Fibroblast of lung (primary cell): ENCODE measurements around the gene FIBP. TPM values are rescaled to one million over a fixed set of nuclear protein-coding genes. Genes with fewer than 3 reads are reported as not detected.

Experiments
- DNase-seq, 2 donors: peaks; one replicate each; pipeline versions ENCODE4 v3.0.0 to v3.0.0-alpha.2; 2010; ENCODE audit warnings: low read depth in 2 of 2
- H2AFZ ChIP-seq: 2 replicates; pipeline ENCODE4 v1.5.1; 2012; ENCODE audit warnings: low read length, control low read depth, inconsistent platforms
- H3K27ac ChIP-seq: 2 replicates; pipeline ENCODE4 v1.5.1; 2011; ENCODE audit warnings: low read length, control low read depth; ENCODE audit not compliant: insufficient read depth
- H3K27me3 ChIP-seq: 2 replicates; pipeline ENCODE4 v1.5.1; 2011; ENCODE audit warnings: mild to moderate bottlenecking, low read length; ENCODE audit not compliant: control insufficient read depth, insufficient read depth
- H3K36me3 ChIP-seq: 2 replicates; pipeline ENCODE4 v1.5.1; 2011; ENCODE audit warnings: low read length; ENCODE audit not compliant: control insufficient read depth, insufficient read depth
- H3K4me1 ChIP-seq: 2 replicates; pipeline ENCODE4 v1.5.1; 2011; ENCODE audit warnings: low read length; ENCODE audit not compliant: control insufficient read depth, insufficient read depth; ENCODE audit errors: extremely low read depth
- H3K4me2 ChIP-seq: 2 replicates; pipeline ENCODE4 v1.5.1; 2011; ENCODE audit warnings: low read length, control low read depth; ENCODE audit not compliant: insufficient read depth; ENCODE audit errors: extremely low read depth
- H3K4me3 ChIP-seq, 4 experiments: fragments of 200-600 bp in 1 of 4; sonication (generic) in 1 of 4; replicated peaks in 1 of 4; 2 replicates each; pipeline ENCODE4 v1.5.1; 2011 to 2016; ENCODE audit warnings: low read length in 4 of 4, low read depth in 3 of 4, mild to moderate bottlenecking in 3 of 4, control low read depth in 2 of 4, inconsistent platforms in 1 of 4, mixed read lengths in 1 of 4; ENCODE audit not compliant: insufficient read depth in 1 of 4; ENCODE audit errors: control extremely low read depth in 1 of 4
- H3K79me2 ChIP-seq: 2 replicates; pipeline ENCODE4 v1.5.1; 2012; ENCODE audit warnings: mild to moderate bottlenecking, low read length, inconsistent platforms; ENCODE audit not compliant: control insufficient read depth, insufficient read depth
- H3K9ac ChIP-seq: 2 replicates; pipeline ENCODE4 v1.5.1; 2011; ENCODE audit warnings: mild to moderate bottlenecking, low read length, control low read depth; ENCODE audit not compliant: insufficient read depth
- H3K9me3 ChIP-seq: 2 replicates; pipeline ENCODE4 v1.5.1; 2012; ENCODE audit warnings: low read depth, low read length; ENCODE audit not compliant: control insufficient read depth, insufficient read depth
- H4K20me1 ChIP-seq: 2 replicates; pipeline ENCODE4 v1.5.1; 2011; ENCODE audit warnings: low read length; ENCODE audit not compliant: control insufficient read depth, insufficient read depth; ENCODE audit errors: extremely low read depth
- CTCF ChIP-seq, 2 donors: IDR thresholded peaks in 1 of 2; conservative IDR thresholded peaks in 1 of 2; 1 replicate in 1 of 2; 2 replicates in 1 of 2; pipeline ENCODE4 v1.5.1; 2011 to 2012; ENCODE audit warnings: low read length in 2 of 2, control low read depth in 1 of 2, inconsistent platforms in 1 of 2, low read depth in 1 of 2, mild to moderate bottlenecking in 1 of 2
- EZH2 ChIP-seq: IDR thresholded peaks from 2 replicates; pipeline ENCODE4 v1.5.1; 2012; ENCODE audit warnings: low read length, control low read depth, mild to moderate bottlenecking; ENCODE audit errors: missing control alignments
- polyA plus RNA-seq, 2 donors: library from polyadenylated mRNA; depleted of rRNA in 1 of 2; stranded (reverse) in 1 of 2; unstranded in 1 of 2; fragments of >200 nt; gene quantifications; 2 replicates each; pipeline ENCODE4 v1.2.1, GENCODE V29; 2011 to 2012; ENCODE audit warnings: missing spikeins in 1 of 2
- total RNA-seq: library from RNA; depleted of rRNA; stranded (reverse); fragments of >200 nt; gene quantifications from 2 replicates; pipeline ENCODE4 v1.2.1, GENCODE V29; 2014

Gene FIBP
- total and polyA plus RNA-seq, 2 donors (not counting 1 experiment from before 2014, with no cell fraction given): 81.0 to 168 TPM

GRCh38 chr11:65932558-65932919, 44.3 kb upstream of the FIBP start:
- Histone ChIP-seq H3K4me2 (no peak overlapping the region), H2AFZ (no peak overlapping the region), H3K36me3 (no peaks in the 10 kb centered on the region), H3K4me1 (no peaks in the 10 kb centered on the region), H3K27me3 (no peaks in the 10 kb centered on the region), H4K20me1 (no peaks in the 10 kb centered on the region), H3K79me2 (no peaks in the 10 kb centered on the region), H3K27ac (no peak overlapping the region), H3K9ac (no peak overlapping the region), H3K9me3 (no peaks in the 10 kb centered on the region), H3K4me3 (no peak overlapping the region)
- peak in 1 of 2 donors; percentile 24 for DNase-seq
- TF ChIP-seq CTCF (conservative IDR thresholded peaks at IDR 0.05 in 1 of 2, IDR thresholded peaks at IDR 0.05 in 1 of 2; ENCODE audit: low read depth in 1 of 2, low read length in 2 of 2): no peak
- no peak for TF ChIP-seq EZH2

GRCh38 chr11:65931773-65932557, 43.7 kb upstream of the FIBP start:
- Histone ChIP-seq H3K9me3 (no peaks in the 10 kb centered on the region), H3K27ac (no peak overlapping the region), H3K4me3 (no peak overlapping the region), H3K27me3 (no peaks in the 10 kb centered on the region), H3K36me3 (no peaks in the 10 kb centered on the region), H2AFZ (no peak overlapping the region), H3K4me1 (no peaks in the 10 kb centered on the region), H3K4me2 (no peak overlapping the region), H4K20me1 (no peaks in the 10 kb centered on the region), H3K79me2 (no peaks in the 10 kb centered on the region), H3K9ac (no peak overlapping the region)
- DNase-seq: no peak
- TF ChIP-seq CTCF (conservative IDR thresholded peaks at IDR 0.05 in 1 of 2, IDR thresholded peaks at IDR 0.05 in 1 of 2; ENCODE audit: low read depth in 1 of 2, low read length in 2 of 2) (peak in 1 of 2 donors; percentile 5), EZH2 (no peak)

GRCh38 chr11:65928667-65929066, 40.4 kb upstream of the FIBP start:
- H3K4me3 ChIP-seq: no peak overlapping the region
- H3K79me2 ChIP-seq: no peaks in the 10 kb centered on the region
- no peaks in the 10 kb centered on the region for H3K9me3 ChIP-seq
- no peak overlapping the region for H3K9ac ChIP-seq
- no peaks in the 10 kb centered on the region for H3K27me3 ChIP-seq
- peaks cover 4% of the 10 kb centered on the region for H3K36me3 ChIP-seq
- no peaks in the 10 kb centered on the region for H4K20me1 ChIP-seq
- DNase-seq: no peak
- TF ChIP-seq CTCF (conservative IDR thresholded peaks at IDR 0.05 in 1 of 2, IDR thresholded peaks at IDR 0.05 in 1 of 2; ENCODE audit: low read depth in 1 of 2, low read length in 2 of 2): no peak
- TF ChIP-seq EZH2: no peak
- H2AFZ ChIP-seq: no peak overlapping the region
- H3K4me1 ChIP-seq: no peaks in the 10 kb centered on the region
- H3K4me2 ChIP-seq: no peak overlapping the region
- H3K27ac ChIP-seq: no peak overlapping the region
